Measurements from ENCODE around the gene ZNF200.
"Not testable (repeated sequence)": the region's sequence is repeated elsewhere in the genome, so short reads cannot be mapped to it uniquely, and the experiment has no call there.

GRCh38 chr16:3205939-3206338, 29.0 kb downstream of the ZNF200 start:
- not testable (repeated sequence) for TF ChIP-seq CTCF, POLR2A (IDR thresholded peaks at IDR 0.05)
